Omental fat pad (tissue), 4 donors: ENCODE results near the gene RANGAP1. TPM values are rescaled to one million over a fixed set of nuclear protein-coding genes. Genes with fewer than 3 reads are reported as not detected.

Source experiments
- ATAC-seq: fragments of 150-250 bp; one replicate; pipeline ENCODE4 v1.9.1; 2016; ENCODE audit warnings: mild to moderate bottlenecking, moderate library complexity; ENCODE audit not compliant: low FRiP score
- DNase-seq: peaks from one replicate; pipeline ENCODE4 v3.0.0-alpha.2; 2019; ENCODE audit warnings: low spot score
- total RNA-seq, 4 donors: library from RNA; depleted of rRNA; stranded (reverse); fragments of >200 nt; gene quantifications; one replicate each; pipeline ENCODE4 v1.1.0, GENCODE V29; 2016
- TF ChIP-seq, protein P1 (sequence below), 3 donors: fragments of 450-650 bp; IDR thresholded peaks; one replicate each; pipeline ENCODE4 v1.5.1; 2016 to 2017; ENCODE audit warnings: antibody characterized with exemption in 3 of 3, mild to moderate bottlenecking in 3 of 3, moderate library complexity in 2 of 3

Gene RANGAP1
- total RNA-seq, 4 donors from 2014 or later, result 30.9 to 49.8 (median 34.1) TPM

DNA sequence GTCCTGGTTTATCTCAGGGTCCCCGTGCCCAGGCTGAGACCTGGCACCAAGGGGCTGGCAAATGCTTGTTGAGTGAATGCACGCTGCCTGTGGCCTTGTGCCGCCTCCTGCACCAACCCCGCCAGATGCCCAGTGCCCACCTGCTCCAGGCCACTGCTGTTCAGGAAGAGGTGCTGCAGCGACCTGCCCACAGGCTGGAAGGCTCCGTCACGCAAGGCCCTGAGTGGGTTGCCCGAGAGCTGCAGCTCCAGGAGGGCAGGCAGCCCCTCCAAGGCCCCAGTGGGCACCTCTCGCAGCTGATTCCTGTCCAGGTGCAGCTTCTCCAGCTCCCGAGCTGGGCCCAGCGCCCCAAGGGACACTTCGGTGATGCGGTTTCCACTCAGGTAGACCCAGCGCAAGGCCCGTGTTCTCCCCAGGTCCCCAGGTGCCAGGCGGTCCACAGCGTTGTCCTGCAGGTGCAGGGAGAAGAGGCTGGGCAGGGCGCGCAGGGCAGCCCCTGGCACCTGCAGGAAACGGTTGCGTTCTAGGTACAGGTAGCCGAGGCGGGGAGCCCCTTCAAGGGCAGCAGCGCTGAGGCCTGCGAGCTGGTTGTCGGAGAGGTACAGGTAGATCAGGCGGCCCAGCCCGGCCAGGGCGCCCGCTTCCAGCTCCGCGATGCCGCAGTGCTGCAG is 48.8 kb downstream of the RANGAP1 start:
- DNase-seq (no peak), ATAC-seq (no peak)
- TF ChIP-seq, protein P1, sequence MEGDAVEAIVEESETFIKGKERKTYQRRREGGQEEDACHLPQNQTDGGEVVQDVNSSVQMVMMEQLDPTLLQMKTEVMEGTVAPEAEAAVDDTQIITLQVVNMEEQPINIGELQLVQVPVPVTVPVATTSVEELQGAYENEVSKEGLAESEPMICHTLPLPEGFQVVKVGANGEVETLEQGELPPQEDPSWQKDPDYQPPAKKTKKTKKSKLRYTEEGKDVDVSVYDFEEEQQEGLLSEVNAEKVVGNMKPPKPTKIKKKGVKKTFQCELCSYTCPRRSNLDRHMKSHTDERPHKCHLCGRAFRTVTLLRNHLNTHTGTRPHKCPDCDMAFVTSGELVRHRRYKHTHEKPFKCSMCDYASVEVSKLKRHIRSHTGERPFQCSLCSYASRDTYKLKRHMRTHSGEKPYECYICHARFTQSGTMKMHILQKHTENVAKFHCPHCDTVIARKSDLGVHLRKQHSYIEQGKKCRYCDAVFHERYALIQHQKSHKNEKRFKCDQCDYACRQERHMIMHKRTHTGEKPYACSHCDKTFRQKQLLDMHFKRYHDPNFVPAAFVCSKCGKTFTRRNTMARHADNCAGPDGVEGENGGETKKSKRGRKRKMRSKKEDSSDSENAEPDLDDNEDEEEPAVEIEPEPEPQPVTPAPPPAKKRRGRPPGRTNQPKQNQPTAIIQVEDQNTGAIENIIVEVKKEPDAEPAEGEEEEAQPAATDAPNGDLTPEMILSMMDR (IDR thresholded peaks at IDR 0.05), result no peak

DNA sequence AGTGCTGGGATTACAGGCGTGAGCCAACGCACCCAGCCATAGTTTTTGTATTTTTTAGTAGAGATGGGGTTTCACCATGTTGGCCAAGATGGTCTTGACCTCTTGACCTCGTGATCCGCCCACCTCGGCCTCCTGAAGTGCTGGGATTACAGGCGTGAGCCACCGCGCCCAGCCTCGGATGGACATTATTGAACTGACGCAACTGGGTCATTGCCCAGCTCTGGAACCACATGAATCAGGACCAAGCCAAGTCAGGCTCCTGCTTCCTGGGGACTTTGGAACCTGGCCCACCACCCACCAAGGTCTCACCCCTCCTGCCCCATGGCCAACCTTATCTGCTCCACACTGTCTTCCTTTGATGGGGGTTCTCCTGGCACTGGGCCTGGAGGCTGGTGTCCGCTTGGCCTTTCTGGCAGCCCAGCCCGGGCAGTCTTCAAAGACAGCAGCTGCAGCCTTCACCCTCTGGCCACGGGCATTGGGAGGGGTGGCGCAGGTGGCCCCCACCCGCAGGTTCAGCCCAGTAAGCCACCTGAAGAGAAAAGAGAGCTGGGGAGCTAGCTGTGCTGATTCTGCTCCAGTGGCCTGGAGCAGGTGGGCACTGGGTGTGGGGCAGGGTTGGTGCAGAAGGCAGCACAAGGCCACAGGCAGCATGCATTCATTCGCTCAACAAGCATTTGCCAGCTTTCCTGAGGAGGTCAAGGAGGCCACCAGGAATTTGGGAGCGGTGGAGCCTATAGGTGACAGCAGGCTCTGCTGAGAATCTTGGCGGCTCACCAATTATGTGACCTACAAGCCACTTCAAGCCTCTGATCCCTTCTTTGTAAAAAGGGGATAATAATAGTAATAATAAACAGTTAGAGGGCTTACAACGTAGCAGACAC is 50.9 kb downstream of the RANGAP1 start:
- ATAC-seq, result no peak
- DNase-seq, result no peak
- TF ChIP-seq, protein P1 (IDR thresholded peaks at IDR 0.05), result no peak

DNA sequence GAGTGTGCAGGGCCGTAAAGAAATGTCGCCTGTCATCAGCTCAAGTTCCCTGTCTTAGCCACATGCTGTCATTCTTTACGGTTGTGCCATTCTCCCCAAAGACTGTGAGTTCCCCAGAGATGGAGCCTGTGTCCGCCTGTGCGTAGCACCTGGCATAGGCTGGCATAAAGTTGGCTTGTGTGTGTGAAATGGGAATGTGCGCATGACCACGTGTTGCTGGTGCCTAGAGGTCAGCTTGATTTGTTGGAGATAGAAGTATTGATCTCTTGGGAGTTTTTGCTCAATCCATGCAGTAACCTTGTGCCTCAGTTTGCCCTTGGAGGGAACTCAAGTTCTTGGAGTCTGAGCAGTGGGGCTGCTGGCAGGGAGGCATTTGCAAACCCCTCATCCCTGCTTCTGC is 54.6 kb downstream of the RANGAP1 start:
- no peak for DNase-seq
- no peak for ATAC-seq
- TF ChIP-seq, protein P1 (IDR thresholded peaks at IDR 0.05), result no peak

DNA sequence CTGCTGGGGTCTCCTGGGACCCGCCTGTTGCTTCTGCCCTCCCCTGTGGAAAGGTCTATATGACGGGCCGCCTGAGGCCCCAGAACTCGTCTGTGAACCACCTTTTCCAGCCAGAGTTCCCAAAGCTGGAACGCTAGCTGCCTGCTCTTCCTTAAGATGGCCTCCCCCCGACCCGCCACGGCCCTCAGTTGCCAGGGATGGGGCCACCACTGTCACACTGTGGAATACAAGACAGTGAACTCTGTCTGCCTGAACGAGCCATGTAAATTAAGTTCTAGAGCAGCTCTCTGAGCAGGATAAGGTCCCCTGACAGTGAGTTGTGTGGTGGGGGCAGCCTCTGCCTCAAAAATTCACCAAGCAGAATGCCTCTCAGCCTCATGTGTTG is 55.6 kb downstream of the RANGAP1 start:
- ATAC-seq (no peak), DNase-seq (no peak)
- TF ChIP-seq, protein P1 (IDR thresholded peaks at IDR 0.05), result no peak

DNA sequence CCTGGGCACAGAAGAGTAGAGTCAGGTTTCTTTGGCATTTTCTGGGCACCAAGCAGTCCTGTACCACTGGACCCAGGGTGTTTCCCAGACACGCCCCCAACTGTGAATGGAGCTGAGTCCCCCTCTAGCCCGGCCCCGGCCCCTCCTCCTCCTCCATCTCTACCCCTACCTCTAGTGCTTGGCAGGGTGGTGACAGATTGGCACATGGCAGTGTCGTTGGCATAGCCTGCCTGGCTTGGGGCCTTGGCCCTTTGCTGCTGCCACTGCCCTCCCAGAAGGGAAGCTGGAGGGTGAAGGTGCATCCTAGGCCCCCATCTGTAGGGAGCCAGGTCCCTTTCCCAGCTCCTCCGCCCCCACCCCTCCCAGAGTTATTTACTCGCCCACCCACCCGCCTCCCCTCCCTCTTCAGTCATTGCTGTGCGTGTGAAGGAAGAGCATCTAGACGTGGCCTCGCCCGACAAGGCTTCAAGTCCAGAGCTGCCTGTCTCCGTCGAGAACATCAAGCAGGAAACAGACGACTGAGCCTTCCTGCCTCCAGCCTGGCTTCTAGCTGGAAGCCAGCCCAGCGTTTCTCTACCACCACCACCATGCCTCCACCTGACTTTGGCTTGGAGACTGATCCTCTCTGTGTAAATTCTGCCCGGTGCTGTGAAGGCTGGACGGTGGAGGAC is 56.1 kb downstream of the RANGAP1 start:
- DNase-seq (no peak), ATAC-seq (no peak)
- TF ChIP-seq, protein P1 (IDR thresholded peaks at IDR 0.05), result no peak

DNA sequence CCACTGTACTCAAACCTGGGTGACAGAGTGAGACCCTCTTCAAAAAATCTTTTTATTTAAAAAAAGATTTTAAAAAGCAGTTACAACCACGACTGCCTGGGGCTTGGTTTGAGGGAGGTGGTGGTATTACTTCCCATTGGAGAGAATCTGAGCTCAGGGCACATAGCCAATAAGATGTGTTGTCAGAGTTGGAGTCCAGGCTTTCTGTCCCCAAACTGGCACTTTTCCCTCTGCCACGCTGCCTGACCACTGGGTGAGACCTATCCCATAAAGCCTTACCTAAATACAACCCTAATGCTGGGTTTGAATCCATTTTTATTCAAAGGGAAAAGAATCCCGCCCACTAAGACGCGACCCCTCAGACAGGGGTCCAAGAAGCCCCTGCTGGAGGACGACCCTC is 56.8 kb downstream of the RANGAP1 start:
- DNase-seq (no peak), ATAC-seq (no peak)
- TF ChIP-seq, protein P1 (IDR thresholded peaks at IDR 0.05), result no peak
